ENCODE results near the gene MARCHF5.
"Not testable (repeated sequence)": the region's sequence is repeated elsewhere in the genome, so short reads cannot be mapped to it uniquely, and the experiment has no call there.

Gene MARCHF5

DNA sequence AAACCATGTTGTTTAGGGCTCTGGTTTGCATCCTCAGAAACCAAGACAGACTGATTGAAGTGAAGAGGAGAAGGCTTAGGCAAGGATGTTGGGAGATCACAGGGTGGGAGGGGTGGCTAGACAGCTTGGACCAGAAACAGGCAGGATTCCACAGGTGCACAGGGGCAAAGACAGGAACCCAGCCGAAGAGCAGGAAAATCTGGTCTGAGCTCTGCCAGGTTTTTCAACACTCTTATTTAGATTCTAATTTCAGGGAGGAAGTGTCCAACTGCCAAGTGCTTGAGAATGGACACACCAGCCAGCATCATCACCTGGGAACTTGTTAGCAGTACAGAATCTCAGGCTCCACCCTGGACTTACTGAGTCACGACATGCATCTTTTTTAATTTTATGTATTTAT lies 93.8 kb downstream of the MARCHF5 start:
- no peak overlapping the region for H3K4me3 ChIP-seq (ENCODE audit: low read depth in 1 of 2, low read length in 1 of 2)
- H3K27me3 ChIP-seq = peaks cover 3% of the 10 kb centered on the region
- no peaks in the 10 kb centered on the region for H3K36me3 ChIP-seq
- H3K9me3 ChIP-seq = no peaks in the 10 kb centered on the region
- no peak overlapping the region for H3K27ac ChIP-seq
- no peaks in the 10 kb centered on the region for H3K4me1 ChIP-seq (ENCODE audit: control insufficient read depth in 1 of 2, insufficient read depth in 1 of 2, low read depth in 1 of 2, low read length in 1 of 2)
- TF ChIP-seq, protein P1, sequence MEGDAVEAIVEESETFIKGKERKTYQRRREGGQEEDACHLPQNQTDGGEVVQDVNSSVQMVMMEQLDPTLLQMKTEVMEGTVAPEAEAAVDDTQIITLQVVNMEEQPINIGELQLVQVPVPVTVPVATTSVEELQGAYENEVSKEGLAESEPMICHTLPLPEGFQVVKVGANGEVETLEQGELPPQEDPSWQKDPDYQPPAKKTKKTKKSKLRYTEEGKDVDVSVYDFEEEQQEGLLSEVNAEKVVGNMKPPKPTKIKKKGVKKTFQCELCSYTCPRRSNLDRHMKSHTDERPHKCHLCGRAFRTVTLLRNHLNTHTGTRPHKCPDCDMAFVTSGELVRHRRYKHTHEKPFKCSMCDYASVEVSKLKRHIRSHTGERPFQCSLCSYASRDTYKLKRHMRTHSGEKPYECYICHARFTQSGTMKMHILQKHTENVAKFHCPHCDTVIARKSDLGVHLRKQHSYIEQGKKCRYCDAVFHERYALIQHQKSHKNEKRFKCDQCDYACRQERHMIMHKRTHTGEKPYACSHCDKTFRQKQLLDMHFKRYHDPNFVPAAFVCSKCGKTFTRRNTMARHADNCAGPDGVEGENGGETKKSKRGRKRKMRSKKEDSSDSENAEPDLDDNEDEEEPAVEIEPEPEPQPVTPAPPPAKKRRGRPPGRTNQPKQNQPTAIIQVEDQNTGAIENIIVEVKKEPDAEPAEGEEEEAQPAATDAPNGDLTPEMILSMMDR (IDR thresholded peaks at IDR 0.05) = no peak

DNA sequence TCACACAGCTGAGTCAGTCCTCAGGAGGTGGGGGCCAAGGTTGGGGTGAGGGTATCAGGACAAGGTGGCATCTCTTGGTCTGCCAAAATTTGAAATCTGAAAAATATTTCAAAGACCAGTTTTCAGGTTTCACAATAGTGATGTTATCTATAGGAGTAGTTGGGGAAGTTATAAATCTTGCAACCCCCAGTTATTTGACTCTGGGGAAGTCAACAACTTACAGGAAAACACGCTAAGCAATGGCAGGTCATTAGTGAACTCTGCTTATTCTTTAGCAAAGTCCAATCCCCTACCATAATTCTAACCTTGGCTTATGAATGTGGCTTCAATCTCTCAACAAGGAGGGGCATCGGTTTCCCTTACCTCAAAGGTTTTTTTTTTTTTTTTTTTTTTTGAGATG lies 94.9 kb downstream of the MARCHF5 start:
- no peaks in the 10 kb centered on the region for H3K4me1 ChIP-seq (ENCODE audit: control insufficient read depth in 1 of 2, insufficient read depth in 1 of 2, low read depth in 1 of 2, low read length in 1 of 2)
- no peaks in the 10 kb centered on the region for H3K9me3 ChIP-seq
- TF ChIP-seq, protein P1 (IDR thresholded peaks at IDR 0.05) = no peak
- peaks cover 7% of the 10 kb centered on the region for H3K27me3 ChIP-seq
- no peak overlapping the region for H3K4me3 ChIP-seq (ENCODE audit: low read depth in 1 of 2, low read length in 1 of 2)
- H3K27ac ChIP-seq = no peak overlapping the region
- no peaks in the 10 kb centered on the region for H3K36me3 ChIP-seq

DNA sequence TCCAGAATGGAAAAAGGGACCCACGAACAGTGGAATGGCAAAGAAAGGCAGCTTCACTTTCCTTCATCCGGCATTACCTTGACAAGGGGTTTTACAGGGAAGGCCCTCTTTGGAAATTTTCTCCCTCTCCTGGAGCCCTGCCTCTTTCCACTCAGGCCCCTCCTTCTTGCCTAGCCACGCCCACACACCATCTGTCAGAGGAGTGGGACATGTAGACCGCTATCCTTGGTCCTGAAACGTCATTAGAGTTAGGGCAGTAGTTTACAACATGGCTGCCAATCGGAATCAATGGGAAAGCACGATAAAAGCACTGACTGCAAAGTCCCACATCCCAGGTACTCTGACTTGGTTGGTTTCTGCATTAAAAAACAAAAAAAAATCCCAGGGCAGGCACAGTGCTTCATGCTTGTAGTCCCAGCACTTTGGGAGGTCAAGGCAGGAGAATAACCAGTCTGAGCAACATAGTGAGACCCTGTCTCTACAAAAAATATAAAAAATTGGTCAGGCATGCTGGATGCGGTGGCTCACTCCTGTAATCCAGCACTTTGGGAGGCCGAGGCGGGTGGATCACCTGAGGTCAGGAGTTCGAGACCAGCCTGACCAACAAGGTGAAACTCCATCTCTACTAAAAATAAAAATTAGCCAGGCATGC lies 96.4 kb downstream of the MARCHF5 start:
- Histone ChIP-seq H3K4me1 (ENCODE audit: control insufficient read depth in 1 of 2, insufficient read depth in 1 of 2, low read depth in 1 of 2, low read length in 1 of 2) (no peaks in the 10 kb centered on the region), H3K27ac (no peak overlapping the region), H3K9me3 (no peaks in the 10 kb centered on the region), H3K4me3 (ENCODE audit: low read depth in 1 of 2, low read length in 1 of 2) (no peak overlapping the region), H3K36me3 (no peaks in the 10 kb centered on the region), H3K27me3 (peaks cover 4% of the 10 kb centered on the region)
- TF ChIP-seq, protein P1 (IDR thresholded peaks at IDR 0.05) = no peak

DNA sequence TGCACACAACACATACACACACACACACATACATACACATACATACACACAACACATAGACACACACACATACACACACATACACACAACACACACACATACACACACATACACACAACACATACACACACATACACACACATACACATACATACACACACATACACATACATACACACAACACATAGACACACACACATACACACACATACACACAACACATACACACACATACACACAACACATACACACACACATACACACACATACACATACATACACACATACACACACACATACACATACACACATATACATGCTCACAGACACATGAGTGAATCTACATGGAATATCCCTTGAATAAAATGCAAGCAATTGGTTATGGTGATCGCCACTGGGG lies 102.2 kb downstream of the MARCHF5 start:
- H3K9me3 ChIP-seq; H3K4me1 ChIP-seq (ENCODE audit: control insufficient read depth in 1 of 2, insufficient read depth in 1 of 2, low read depth in 1 of 2, low read length in 1 of 2); H3K27me3 ChIP-seq; H3K4me3 ChIP-seq (ENCODE audit: low read depth in 1 of 2, low read length in 1 of 2); H3K27ac ChIP-seq; H3K36me3 ChIP-seq: not testable (repeated sequence)

DNA sequence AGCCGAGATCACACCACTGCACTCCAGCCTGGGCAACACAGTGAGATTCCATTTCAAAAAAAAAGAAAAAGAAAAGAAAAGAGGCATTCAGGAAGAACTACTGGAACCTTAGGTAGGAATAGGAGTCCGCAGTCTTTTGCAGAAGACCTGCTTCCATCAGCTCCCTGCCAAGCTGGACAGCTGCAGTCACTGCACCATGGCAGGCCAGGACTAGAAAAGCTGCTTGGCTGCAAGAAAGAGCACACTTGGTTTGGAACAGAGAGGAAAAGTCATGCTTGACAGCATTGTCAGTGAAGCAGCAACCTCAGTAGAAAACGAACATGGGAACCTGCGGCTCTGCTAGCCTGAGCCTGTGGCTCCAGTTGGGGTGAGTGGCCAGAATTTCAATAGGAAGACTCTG lies 104.3 kb downstream of the MARCHF5 start:
- TF ChIP-seq, protein P1 (IDR thresholded peaks at IDR 0.05) = no peak
- Histone ChIP-seq H3K4me3 (ENCODE audit: low read depth in 1 of 2, low read length in 1 of 2) (no peak overlapping the region), H3K4me1 (ENCODE audit: control insufficient read depth in 1 of 2, insufficient read depth in 1 of 2, low read depth in 1 of 2, low read length in 1 of 2) (no peaks in the 10 kb centered on the region), H3K27ac (no peak overlapping the region), H3K9me3 (no peaks in the 10 kb centered on the region), H3K36me3 (no peaks in the 10 kb centered on the region), H3K27me3 (no peaks in the 10 kb centered on the region)

DNA sequence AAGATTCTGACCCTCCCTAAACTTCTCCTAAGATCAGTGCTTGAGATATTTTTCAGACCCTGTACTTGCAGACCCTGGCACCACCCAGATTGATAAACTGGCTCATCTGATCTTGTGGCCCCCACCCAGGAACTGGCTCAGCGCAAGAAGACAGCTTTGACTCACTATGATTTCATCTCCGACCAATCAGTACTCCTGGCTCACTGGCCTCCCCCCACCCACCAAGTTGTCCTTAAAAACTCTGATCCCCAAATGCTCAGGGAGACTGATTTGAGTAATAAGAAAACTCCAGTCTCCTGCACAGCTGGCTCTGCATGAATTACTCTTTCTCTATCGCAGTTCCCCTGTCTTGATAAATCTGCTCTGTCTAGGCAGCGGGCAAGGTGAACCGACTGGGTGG lies 111.3 kb downstream of the MARCHF5 start:
- H3K4me3 ChIP-seq (ENCODE audit: low read depth in 1 of 2, low read length in 1 of 2); H3K4me1 ChIP-seq (ENCODE audit: control insufficient read depth in 1 of 2, insufficient read depth in 1 of 2, low read depth in 1 of 2, low read length in 1 of 2); H3K9me3 ChIP-seq; H3K27me3 ChIP-seq; H3K27ac ChIP-seq; H3K36me3 ChIP-seq: not testable (repeated sequence)
